ENCODE data around the gene SPOP. TPM values are rescaled to one million over a fixed set of nuclear protein-coding genes. Genes with fewer than 3 reads are reported as not detected.

Gene SPOP
- total RNA-seq, 1 experiment from 2014 or later: 58.0 TPM

DNA sequence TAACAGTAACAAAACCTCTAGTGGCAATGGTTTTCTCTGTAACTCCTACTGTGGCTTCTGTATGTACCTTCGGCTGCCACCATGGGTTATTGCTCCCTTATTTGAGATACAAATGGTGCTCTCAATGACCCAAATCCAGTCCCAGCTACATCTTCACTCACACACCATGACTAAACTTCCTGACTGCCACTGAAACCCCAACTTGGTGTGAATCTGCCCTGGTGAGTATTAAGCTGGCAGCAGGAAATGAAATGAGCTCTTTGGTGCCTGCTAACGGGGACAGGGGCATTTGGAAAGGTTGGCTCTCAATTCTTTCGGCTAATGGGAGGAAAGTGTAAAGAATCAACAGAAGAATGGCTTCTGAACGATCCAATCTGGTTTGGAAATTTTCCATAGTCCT, 37.3 kb upstream of the SPOP start:
- ATAC-seq (no peak), DNase-seq (ENCODE audit: low read depth, low spot score) (no peak)
- Histone ChIP-seq H3K4me1 (ENCODE audit: control insufficient read depth, insufficient read depth, low read length) (no peaks in the 10 kb centered on the region), H3K4me3 (ENCODE audit: low read depth in 2 of 2, low read length in 2 of 2) (no peak overlapping the region), H3K36me3 (ENCODE audit: control insufficient read depth, insufficient read depth, low read length) (no peaks in the 10 kb centered on the region), H3K27ac (ENCODE audit: low read length) (no peak overlapping the region), H3K27me3 (ENCODE audit: control insufficient read depth, insufficient read depth, low read length) (no peaks in the 10 kb centered on the region), H3K9me3 (ENCODE audit: control insufficient read depth, insufficient read depth, low read depth, low read length) (no peaks in the 10 kb centered on the region)
- intact Hi-C loops (cut with micrococcal nuclease; ENCODE audit: unreplicated experiment): no loop called here
- TF ChIP-seq TCF7L2 (IDR thresholded peaks at IDR 0.05; ENCODE audit: low read depth, low read length): no peak
- TF ChIP-seq, protein P1, sequence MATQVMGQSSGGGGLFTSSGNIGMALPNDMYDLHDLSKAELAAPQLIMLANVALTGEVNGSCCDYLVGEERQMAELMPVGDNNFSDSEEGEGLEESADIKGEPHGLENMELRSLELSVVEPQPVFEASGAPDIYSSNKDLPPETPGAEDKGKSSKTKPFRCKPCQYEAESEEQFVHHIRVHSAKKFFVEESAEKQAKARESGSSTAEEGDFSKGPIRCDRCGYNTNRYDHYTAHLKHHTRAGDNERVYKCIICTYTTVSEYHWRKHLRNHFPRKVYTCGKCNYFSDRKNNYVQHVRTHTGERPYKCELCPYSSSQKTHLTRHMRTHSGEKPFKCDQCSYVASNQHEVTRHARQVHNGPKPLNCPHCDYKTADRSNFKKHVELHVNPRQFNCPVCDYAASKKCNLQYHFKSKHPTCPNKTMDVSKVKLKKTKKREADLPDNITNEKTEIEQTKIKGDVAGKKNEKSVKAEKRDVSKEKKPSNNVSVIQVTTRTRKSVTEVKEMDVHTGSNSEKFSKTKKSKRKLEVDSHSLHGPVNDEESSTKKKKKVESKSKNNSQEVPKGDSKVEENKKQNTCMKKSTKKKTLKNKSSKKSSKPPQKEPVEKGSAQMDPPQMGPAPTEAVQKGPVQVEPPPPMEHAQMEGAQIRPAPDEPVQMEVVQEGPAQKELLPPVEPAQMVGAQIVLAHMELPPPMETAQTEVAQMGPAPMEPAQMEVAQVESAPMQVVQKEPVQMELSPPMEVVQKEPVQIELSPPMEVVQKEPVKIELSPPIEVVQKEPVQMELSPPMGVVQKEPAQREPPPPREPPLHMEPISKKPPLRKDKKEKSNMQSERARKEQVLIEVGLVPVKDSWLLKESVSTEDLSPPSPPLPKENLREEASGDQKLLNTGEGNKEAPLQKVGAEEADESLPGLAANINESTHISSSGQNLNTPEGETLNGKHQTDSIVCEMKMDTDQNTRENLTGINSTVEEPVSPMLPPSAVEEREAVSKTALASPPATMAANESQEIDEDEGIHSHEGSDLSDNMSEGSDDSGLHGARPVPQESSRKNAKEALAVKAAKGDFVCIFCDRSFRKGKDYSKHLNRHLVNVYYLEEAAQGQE (IDR thresholded peaks at IDR 0.05; ENCODE audit: insufficient read depth in 1 of 2, low read depth in 2 of 2, low read length in 1 of 2): no peak
- TF ChIP-seq, protein P2, sequence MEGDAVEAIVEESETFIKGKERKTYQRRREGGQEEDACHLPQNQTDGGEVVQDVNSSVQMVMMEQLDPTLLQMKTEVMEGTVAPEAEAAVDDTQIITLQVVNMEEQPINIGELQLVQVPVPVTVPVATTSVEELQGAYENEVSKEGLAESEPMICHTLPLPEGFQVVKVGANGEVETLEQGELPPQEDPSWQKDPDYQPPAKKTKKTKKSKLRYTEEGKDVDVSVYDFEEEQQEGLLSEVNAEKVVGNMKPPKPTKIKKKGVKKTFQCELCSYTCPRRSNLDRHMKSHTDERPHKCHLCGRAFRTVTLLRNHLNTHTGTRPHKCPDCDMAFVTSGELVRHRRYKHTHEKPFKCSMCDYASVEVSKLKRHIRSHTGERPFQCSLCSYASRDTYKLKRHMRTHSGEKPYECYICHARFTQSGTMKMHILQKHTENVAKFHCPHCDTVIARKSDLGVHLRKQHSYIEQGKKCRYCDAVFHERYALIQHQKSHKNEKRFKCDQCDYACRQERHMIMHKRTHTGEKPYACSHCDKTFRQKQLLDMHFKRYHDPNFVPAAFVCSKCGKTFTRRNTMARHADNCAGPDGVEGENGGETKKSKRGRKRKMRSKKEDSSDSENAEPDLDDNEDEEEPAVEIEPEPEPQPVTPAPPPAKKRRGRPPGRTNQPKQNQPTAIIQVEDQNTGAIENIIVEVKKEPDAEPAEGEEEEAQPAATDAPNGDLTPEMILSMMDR (IDR thresholded peaks at IDR 0.05): no peak
- TF ChIP-seq SIN3A (IDR thresholded peaks at IDR 0.05; ENCODE audit: borderline replicate concordance, insufficient read depth, low read depth, low read length): no peak
- POLR2A ChIA-PET: interaction anchor here (0.6 kb wide), 1 partner anchor 146 kb away, joined by 4 read pairs; no protein-coding TSS in a partner anchor
- in situ Hi-C loops (cut with HindIII; ENCODE audit: low pct_unique_long_range_greater_than_20kb, low sequenced_read_pairs): no loop called here
- BruUV-seq (replicated peaks): no TSS peak
- CTCF ChIA-PET: no interaction called here

DNA sequence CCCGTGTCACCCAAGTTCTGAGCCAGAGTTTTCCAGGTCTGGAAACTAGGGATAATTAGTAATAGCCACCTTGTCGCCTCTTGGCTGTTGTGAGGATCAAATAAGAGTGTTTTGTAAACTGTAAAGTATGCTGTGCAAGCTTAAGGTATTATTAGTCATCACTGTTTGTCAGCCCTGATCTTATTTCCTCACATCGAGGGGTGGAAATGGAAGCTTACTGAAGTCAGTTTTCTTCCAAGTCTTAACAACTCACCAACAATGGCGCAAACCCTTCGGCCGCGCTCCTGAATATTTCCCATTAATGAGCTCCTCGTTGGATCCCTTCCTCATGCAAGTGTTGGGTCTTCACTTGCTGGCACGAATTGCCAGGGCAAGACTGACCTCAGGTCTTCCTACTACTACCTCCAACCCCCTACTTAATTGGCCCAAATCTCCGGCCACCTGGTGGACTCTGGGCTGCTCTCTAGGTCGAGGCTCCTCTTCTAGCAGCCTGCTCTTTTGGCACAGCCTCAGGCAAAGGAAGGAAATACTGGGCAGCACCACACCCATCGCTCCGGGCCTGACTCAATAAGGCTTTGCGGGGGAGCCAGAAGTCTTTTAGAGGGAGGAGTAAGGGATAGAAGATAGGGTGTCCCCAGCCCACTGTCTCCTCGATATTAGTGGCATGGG, 30.8 kb upstream of the SPOP start:
- BruUV-seq (replicated peaks): TSS peak; percentile 80
- Histone ChIP-seq H3K27me3 (ENCODE audit: control insufficient read depth, insufficient read depth, low read length) (no peaks in the 10 kb centered on the region), H3K9me3 (ENCODE audit: control insufficient read depth, insufficient read depth, low read depth, low read length) (no peaks in the 10 kb centered on the region), H3K27ac (ENCODE audit: low read length) (peak overlapping the region; percentile 98), H3K4me1 (ENCODE audit: control insufficient read depth, insufficient read depth, low read length) (peaks cover 15% of the 10 kb centered on the region), H3K4me3 (ENCODE audit: low read depth in 2 of 2, low read length in 2 of 2) (peak overlapping the region; percentile 83 to 93), H3K36me3 (ENCODE audit: control insufficient read depth, insufficient read depth, low read length) (peaks cover 16% of the 10 kb centered on the region; the same call in 1 of the 2 replicates)
- ATAC-seq (no peak), DNase-seq (ENCODE audit: low read depth, low spot score) (no peak)
- no peak for TF ChIP-seq POLR2AphosphoS5 (IDR thresholded peaks at IDR 0.05; ENCODE audit: low read depth, low read length)
- TF ChIP-seq, protein P2 (IDR thresholded peaks at IDR 0.05): no peak; the same call in none of the 2 replicates
- intact Hi-C loops (cut with micrococcal nuclease; ENCODE audit: unreplicated experiment): loop anchor here (10.0 kb wide), 2 partner anchors 136 to 286 kb away; partner anchors contain the start of genes DLX3 and TAC4
- in situ Hi-C loops (cut with HindIII; ENCODE audit: low pct_unique_long_range_greater_than_20kb, low sequenced_read_pairs): no loop called here
- ChIA-PET CTCF (interaction anchor here (0.6 to 1.0 kb wide), 4 partner anchors 31 to 141 kb away, joined by 3 read pairs; no protein-coding TSS in a partner anchor), POLR2A (no interaction called here)
